C4-2B (cell line): Measurements from ENCODE around the gene TMUB2.

Experiments
- CTCF ChIP-seq: fragments of 450-650 bp; conservative IDR thresholded peaks from 2 replicates; pipeline ENCODE4 v1.5.1; 2017; ENCODE audit warnings: mild to moderate bottlenecking
- ZFX ChIP-seq: fragments of 450-650 bp; IDR thresholded peaks from 2 replicates; pipeline ENCODE4 v1.6.1; 2017

GRCh38 chr17:44217738-44218343 is 31.1 kb downstream of the TMUB2 start:
- TF ChIP-seq CTCF (no peak), ZFX (no peak)
